GM18861 (cell line): Measurements from ENCODE around the gene NAALADL2.
"Not testable (repeated sequence)": the region's sequence is repeated elsewhere in the genome, so short reads cannot be mapped to it uniquely, and the experiment has no call there.

Source experiments
- ATAC-seq: cut with Tn5 transposase; IDR thresholded peaks from one replicate; pipeline ENCODE4 v1.9.1; 2021; ENCODE audit not compliant: unreplicated experiment

Gene NAALADL2

DNA sequence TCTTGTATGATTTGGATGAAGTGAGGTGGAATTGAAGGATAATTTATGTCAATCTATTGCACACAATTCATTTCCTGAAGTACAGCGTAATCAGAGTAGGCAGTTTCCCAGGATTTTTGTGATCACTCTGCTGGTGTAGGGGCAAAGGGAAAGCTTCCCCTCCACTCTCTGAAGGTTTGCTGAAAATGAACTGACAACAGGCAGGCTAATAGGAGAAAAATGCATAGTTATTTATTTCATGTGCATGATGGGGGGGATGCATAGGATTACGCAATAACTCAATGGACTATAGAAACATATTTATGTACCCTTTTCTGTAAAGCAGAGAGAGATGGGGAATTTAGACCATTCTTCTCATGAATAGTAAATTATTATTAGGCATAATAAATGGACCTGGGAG is 872.9 kb downstream of the NAALADL2 start:
- no peak for ATAC-seq

DNA sequence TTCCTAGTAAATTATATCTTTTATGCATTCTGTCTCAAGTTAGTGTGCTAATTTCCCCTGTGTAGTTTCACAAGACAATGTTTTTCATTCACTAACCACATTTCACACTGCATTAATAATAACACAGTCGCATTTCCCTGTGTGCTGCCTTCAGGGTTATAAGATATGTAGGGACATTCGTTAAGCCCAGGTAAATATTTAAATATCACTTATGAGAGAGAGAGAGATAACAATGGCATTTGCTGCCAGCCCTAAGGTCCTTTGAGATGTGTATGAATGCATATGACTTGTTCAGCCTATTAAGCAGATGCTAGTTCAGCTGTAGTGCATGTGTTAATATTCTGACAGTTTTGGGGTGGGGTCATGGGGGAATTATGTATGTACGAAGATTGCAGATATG is 876.7 kb downstream of the NAALADL2 start:
- no peak for ATAC-seq

- no peak for ATAC-seq
These were observed 878.8 kb downstream of the NAALADL2 start for GRCh38 chr3:175737646-175738572.

DNA sequence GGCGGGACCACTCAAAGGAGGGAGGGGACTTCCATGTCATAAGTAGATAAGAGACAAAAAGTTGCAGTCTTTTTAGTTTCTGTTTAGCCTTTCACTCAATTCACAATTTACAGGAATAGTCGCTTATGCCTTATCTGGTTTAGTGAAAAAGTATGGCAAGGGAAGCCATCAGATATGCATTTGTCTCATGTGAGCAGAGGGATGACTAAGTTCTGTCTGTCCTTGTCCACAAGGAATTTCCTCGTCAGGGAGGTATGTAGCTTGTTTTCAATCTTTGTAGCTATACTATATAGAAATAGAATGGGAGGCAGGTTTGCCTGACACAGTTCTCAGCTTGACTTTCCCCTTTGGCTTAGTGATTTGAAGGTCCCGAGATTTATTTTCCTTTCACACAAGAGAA is 882.8 kb downstream of the NAALADL2 start:
- no peak for ATAC-seq

DNA sequence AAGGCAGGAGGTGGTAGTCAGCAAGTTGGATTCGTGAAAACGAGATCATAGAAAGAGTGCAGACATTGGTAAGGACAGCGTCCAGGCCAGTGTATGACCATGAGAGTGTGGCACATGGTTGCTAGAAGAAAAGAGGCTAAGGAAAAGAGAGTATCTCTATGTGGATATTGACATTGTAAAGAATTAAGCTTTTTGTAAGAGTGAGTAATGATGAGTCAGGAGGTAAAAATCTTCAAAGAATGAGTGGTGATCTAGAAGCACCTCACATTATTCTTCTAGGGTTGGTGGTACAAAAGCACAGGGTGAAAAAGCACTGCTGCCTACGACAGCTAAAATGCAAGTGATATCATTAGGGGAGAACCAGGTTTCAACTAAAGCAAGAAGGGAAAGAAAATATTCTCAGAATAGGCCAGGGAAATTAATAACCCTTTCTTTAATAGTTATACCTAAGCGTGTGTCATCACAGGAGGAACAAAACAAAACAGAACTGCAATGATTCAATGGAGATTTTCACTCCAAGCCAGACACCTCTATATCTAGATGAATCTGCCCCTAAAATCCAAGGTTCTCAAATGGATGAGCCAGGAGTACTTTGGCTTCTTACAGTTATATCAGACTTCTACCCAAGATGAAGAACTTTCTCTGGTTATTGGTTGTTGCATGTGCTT is 884.7 kb downstream of the NAALADL2 start:
- no peak for ATAC-seq

DNA sequence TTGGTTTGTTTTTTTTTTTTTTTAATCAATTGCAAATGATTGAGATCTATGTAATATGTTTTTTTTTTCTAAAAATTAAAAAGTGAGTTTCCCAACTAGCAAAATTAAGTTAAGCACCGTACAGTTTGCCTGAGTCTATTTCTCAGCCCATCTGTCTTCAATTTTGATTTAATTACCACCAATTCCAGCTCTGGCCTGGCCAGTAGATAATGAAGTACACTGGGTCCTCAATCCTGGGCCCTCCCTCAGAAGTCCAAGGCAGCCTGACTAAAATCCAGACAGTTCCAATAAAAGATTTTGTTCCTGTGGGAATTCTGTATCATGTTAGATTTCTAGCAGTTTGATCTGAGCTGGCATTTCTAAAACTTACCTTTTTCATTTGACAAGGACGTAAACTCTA is 887.2 kb downstream of the NAALADL2 start:
- ATAC-seq = no peak

- no peak for ATAC-seq
These were observed 889.1 kb downstream of the NAALADL2 start for GRCh38 chr3:175748087-175748730.

- ATAC-seq = no peak
These were observed 890.8 kb downstream of the NAALADL2 start for GRCh38 chr3:175749981-175750380.

DNA sequence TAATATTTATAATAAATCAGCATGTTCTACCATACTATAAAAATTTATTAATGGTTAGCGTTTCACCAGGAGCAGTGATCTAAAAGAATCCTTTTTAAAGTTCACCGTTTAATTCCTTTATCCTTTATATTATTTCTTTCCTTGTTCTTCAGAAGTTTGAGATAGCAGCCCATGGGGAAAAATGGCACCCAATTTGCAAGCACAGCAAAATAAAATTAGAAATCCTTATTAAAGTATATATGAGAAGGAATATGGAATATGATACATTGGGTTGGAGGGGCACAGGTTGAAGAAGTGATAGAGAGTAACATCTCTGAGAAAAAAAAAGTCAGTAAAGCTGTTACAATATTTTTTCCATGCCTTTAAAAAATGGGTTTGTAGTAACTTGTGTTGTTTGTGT is 892.0 kb downstream of the NAALADL2 start:
- ATAC-seq = no peak

GRCh38 chr3:175763948-175764347 is 904.8 kb downstream of the NAALADL2 start:
- ATAC-seq = no peak

DNA sequence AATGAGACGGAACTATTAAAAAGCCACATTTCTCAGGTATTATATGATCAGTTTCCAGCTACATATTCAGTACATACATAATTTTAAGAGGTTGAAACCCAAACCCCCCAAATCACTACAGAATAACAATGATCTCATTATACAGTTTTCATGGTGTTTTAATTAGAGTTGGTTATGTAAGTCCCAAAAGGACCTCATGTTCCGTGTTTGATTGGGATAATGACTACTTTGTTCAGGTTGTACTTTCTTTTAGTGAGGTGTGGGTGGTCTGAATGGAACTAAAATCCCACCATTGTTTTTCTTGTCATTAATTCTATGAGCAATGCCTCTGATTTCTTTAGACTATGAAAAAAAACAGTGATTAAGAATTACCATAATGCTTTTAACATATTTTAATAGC is 905.6 kb downstream of the NAALADL2 start:
- ATAC-seq = no peak

GRCh38 chr3:175770426-175770825 is 911.3 kb downstream of the NAALADL2 start:
- ATAC-seq = no peak

DNA sequence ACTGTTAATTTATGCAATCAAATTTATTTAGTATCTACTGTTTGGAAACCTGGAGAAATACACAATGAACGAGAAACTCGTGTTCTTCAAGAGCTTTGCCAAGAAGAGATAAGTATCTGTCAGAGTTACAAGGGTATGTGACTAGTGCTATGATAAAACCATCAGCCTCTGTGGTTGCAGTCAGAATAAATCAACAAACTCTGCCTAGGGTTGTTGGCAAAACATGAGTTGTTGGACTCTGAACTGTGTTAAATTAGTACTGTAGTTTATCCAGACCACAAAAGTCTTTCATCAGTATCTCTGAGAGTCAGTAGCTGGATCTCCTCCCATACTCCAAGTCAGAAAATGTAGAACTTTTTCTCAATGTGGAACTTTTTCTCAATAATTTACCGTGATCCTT is 918.4 kb downstream of the NAALADL2 start:
- ATAC-seq = no peak

DNA sequence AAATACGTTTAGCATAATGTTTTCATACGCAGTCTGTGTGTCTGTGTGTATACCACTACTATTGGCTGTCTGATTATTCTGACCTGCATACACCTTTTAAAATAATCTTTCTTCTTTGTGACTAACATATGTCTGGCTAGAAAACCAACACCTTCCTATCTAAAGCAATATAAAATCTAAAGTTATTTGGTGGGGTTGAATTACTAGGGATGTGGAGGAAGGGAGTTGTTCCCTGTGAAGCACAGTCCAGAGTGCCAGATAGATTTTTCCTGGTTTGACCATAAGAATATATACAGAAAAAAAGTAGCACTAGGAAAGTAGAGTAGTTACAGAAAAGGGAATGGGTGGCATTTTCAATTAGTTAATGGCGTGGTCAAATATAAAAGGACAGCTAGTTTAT is 918.8 kb downstream of the NAALADL2 start:
- ATAC-seq = no peak

DNA sequence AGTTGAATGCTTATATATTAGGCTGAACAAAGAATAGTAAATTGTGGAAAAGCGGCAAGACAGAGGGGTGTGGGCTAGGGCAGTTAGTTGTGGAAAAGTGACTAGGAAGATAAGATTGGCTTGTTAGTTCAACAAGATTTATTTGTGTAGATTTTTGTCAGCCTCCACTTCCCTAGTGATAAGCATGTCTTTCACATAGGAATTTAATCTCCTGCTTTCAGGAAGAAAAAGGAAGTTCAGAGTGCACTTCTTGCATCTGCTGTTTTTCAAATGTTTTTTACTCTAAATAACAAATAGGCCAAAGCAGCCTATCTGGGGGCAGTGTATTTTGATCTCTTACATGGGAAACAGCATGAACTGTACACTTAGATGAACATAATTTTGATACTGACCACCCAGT is 919.9 kb downstream of the NAALADL2 start:
- no peak for ATAC-seq

DNA sequence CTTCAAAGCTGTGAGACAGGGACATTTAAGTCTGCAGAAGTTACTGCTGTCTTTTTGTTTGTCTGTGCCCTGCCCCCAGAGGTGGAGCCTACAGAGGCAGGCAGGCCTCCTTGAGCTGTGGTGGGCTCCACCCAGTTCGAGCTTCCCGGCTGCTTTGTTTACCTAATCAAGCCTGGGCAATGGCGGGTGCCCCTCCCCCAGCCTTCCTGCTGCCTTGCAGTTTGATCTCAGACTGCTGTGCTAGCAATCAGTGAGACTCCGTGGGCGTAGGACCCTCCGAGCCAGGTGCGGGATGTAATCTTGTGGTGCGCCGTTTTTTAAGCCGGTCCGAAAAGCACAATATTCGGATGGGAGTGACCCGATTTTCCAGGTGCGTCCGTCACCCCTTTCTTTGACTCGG is 928.0 kb downstream of the NAALADL2 start:
- not testable (repeated sequence) for ATAC-seq

- ATAC-seq = no peak
These were observed 933.1 kb downstream of the NAALADL2 start for GRCh38 chr3:175792245-175792644.

DNA sequence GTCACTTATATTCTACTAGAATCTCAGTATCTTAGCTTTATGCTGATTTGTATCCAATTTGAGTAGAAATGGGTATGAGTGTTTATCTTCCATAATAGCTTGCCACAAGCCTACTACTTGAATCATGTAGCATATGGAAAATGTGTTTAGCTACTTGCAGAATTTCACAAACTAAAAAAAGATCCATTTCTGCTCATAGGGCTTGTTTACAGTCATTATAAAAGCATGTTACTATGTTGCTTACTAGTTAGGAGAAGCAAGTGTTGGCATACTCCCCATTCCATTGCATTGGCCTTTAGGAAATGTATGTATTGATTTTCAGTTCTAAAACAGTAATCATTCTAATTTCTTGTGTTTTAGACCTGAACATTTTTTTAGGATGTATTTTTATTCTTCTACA is 939.2 kb downstream of the NAALADL2 start:
- ATAC-seq = no peak

DNA sequence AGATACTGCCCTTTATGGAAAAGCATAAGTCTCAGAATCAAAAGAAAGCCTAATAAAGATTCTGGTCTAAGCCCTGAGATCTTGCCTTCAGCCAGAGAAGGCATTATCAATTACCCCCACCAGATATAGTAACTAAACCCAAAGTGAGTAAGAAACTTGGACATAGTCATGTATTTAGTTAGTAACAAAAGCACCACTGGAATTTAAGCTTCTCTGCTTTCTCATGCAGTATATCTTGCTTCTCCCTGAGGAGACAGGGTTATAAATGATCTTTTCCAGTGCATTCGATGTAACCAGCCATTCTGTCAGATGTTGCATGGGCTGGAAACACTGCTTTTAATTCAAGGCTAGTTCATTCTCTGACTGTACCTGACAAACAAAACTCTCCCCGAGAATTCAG is 946.7 kb downstream of the NAALADL2 start:
- ATAC-seq = no peak

- no peak for ATAC-seq
These were observed 948.0 kb downstream of the NAALADL2 start for GRCh38 chr3:175807175-175807574.

DNA sequence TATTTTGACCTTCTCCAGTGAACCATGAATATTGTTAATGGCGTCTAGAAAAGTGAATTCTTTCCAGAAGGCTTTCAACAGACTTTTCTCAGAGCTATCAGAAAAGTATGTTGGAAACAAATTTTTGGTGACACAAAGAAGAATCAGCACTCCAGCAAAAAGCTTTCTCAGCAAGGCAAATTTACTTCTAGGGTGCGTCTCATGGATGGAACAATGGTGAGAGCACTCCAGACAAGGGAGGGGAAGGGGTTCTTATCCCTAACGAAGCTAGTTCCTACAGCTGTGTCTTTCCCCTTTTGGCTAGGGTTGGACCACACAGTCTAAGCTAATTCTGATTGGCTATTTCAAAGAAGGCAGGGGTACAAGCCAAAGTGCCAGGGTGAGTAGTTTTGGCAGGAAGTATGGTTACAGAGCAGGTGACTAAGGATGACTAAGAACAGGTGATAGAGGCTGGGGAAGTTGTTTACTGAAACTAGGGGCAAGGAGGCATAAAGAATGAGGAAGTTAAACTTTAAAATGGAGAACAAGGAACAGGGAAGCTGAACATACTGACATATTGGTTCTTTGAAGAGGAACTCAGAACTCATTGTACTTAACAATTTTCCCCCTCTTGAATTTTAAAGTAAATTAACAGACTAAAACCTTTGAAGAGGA is 959.8 kb downstream of the NAALADL2 start:
- ATAC-seq = no peak
